ENCODE data around the gene HSD17B10.
A peak's percentile ranks its signal among the peaks of the same experiment; 100 is the strongest.
"Not testable (repeated sequence)": the region's sequence is repeated elsewhere in the genome, so short reads cannot be mapped to it uniquely, and the experiment has no call there.

Gene HSD17B10

DNA sequence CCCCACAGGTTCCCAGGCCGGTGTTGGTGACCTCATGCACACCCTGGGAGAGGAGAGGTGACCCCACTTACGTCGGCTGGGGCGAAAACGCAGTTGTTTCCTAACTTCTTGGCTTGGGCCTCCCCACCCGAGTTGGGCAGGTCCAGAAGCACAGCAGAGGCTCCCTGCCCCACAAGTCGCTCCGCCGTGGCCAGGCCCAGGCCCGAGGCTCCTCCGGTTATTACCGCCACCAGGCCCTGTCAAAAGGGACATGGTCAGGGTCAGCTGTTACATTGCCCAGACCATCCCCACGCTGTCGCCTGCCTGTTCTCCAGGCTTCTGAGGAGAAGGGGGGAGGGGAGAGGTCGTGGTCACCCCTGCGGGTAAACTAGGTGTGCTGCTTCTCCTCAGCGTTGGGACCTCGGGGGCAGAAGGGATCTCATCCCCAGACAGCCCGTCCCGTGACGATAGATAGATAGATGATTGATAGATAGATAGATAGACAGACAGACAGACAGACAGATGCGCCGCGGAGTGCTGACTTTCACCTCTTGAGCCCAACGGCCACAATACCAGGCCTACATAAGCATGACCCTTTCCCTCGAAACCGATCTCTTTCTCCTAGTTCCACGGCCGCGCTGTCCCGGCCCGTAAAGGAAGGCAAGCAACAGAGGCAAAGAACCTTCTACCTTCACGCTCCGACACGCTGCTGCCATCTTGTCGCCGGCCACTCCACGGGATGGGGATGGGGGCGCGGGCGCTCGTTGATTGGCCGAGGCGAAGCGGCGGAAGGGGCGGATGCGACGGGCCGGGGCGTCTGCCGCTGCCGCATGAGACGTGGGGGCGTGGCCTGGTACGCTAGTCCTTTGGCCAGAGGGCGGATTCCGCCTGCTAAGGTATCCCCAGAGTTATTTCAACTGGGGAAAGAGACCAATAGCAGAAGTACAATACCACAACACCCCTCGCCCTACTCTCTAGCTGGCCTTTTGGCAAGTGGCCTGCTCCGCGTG is at the start of gene HSD17B10:
Gene HSD17B10, minus strand, starts transcription at position 720 of the 989 bp plus-strand sequence. Its CDS starts 25 bp downstream, at position 695.
- no peak for FAIRE-seq

DNA sequence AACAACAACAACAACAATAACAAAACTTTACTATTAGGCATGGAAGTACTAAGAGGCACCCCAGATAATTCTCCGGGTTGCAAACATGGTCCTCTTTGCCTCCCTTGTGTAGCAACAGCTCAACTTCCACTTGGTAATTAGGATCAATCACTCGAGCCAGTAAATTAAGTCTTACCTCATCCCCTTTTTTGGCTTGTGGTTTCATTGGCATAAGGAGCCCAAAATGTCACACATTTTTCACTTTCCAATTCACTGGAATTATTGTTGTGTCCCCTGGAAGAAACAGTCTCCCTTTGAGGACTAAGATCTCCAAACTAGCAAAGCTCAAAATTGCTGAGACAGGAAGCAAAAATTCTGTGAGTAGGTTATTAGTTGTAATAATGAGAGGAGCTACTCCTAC is 49.2 kb upstream of the HSD17B10 start:
- FAIRE-seq, result no peak

DNA sequence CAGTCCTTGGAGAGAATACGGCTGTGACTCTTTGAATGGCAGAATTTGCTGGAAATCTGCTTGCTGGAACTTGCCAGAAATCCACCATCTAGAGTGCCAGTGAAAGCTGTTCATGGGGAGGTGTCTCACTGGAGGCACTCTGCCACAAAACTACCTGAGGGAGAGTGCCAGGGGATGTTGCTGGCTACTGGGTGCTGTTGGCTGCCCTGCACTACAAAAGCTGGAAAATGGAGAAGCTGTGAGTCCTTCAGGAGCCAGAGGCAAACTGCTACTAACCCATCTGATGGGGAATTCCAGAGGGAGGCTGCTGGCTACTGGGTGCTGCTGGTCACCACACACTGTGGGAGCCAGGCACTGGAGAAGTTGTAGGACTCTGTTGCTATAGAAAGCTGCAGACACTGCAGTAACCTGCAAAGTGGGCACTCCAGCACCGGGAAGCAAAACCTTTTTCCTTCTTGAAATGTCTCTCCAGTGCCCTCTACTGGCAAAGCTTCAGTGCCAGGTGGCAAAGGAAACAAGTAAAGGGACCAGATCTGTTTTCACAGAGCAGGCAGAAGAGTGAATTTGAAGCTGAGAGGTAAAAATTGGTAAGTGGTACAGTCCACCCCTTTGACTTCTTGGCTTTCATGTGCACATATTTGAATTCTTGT is 47.8 kb upstream of the HSD17B10 start:
- FAIRE-seq, result no peak

DNA sequence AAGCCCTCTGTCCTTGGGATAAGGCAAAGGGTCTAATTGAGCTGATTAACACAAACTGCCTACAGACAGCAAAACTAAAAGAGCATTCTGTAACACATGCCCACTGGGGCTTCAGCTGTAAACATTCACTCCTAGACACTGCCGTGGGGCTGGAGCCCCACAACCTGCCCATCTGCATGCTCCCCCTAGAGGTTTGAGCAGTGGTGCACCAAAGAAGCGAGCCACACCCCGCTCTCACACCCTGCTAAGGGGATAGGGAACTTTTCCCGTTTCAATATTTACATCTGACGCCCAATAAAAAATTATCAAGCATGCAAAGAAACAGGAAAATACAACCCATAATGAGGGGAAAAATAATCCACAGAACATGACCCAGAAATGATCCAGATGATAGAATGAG is 46.9 kb upstream of the HSD17B10 start:
- no peak for FAIRE-seq

DNA sequence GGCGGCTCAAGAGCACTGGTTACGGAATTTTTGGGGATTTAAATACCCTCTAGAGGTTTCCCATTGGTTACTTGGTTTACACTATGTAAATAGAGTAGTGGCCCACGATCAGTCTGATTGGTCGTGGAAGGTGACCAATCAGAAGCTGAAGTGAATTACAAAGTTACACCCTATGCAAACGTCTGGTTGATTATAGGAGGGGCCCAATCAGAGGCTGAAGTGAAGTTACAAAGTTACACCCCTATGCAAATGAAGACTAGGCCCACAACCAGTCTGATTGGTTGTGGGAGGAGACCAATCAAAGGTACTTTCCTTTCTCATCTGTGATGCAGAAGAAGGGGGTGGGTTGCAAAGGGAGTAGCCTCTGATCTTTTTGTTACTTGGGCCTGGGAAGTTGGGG is 45.1 kb upstream of the HSD17B10 start:
- FAIRE-seq, result no peak

DNA sequence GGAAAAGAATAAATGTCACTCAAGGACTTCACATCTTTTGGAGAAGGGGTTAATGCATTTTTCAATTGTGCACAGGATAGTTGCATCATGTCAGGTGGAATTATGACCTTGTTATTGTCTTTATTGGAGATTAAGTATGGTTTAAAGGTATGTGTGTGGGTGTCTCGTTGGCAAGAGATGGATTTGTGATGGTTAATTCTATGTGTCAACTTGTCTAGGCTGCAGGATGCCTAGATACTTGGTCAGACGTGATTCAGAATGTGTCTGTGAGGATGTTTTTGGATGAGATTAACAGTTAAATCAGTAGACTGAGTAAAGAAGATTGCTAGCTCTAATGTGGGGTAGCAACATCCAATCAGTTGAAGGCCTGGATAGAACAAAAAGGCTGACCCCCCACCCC is 42.2 kb upstream of the HSD17B10 start:
- no peak for FAIRE-seq

DNA sequence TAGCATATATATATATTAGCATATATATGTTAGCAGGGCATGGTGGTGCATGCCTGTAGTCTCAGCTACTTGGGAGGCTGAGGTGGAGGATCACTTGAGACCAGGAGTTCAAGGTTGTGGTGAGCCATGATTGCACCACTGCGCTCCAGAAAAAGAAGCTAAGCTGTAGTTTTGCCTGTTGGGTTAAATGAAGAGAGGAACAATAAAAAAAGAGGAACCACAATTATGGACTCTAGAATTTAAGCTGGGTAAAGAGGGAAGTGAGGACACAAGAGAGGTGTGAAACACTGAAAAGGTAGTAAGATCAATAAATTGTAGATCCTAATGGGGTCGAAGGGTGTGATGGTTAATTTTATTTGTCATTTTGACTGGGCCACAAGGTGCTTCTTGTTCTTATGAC is 40.5 kb upstream of the HSD17B10 start:
- no peak for FAIRE-seq

DNA sequence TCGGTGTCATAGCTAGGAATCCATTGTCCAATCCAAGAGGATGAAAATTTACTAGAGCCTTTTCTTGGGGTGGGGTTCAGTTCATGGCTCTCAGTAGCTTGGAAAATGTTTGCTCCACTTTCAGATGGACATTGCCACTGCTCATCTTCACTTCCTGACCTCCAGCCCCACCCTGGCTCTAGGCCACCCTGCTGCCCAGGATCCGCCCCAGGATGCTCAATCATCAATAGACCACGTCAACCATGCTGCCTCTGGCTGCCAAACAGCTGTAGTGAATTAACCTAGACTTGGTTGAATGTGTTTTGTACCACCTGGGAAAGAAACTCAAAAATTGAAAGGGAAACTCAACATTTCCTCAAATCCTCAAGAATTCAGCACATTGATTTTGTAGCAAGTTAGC is 37.2 kb upstream of the HSD17B10 start:
- FAIRE-seq, result no peak

DNA sequence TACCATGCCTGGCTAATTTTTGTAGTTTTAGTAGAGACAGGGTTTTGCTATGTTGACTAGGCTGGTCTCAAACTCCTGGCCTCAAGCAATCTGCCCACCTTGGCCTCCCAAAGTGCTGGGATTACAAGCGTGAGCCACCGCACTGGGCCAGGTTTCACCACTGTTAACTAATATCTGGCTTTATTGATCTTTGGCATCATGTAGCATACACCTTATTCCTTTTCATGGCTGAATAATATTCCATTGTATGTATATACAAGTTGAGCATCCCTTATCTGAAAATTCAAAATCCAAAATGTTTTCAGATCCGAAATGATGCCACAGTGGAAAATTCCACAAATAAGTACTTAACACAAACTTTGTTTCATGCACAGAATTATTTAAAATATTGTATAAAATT is 34.5 kb upstream of the HSD17B10 start:
- FAIRE-seq, result not testable (repeated sequence)

DNA sequence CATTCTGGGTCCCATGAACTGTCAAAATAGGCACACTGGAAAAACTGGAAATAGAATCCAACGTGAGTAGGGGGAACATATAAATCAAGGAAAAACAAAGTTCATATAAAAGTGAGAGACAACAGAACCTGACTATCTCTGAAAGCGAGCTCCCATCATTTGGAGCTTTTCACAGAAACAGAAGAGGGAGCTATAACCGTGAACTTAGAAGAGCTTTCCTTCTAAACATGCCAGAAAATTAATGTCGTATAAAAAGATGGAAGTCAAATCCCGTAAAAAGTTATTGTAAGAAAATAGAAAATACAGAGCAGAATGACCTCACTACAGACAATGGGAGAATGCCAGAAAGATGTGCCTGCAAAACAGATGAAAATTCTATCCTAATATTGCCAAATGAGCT is 23.9 kb upstream of the HSD17B10 start:
- FAIRE-seq, result no peak

DNA sequence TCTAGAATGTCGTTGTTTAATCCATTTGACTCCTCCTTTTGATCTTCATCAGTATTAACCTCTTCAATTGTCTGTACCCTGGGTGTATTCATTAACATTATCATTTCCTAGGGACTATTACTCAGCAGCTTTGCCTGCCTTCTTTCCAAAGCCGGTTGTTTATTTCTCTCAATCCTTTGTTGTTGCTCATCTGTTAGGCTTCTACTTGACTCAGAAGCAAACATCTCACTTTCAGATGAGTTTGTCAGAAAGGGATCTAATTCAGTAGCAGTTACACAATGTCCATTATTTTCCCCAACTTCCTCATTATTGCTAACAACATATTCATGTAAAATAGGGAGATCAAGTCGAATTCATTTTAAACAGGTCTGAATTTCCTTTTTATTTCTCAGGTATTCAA is 22.1 kb upstream of the HSD17B10 start:
- no peak for FAIRE-seq

DNA sequence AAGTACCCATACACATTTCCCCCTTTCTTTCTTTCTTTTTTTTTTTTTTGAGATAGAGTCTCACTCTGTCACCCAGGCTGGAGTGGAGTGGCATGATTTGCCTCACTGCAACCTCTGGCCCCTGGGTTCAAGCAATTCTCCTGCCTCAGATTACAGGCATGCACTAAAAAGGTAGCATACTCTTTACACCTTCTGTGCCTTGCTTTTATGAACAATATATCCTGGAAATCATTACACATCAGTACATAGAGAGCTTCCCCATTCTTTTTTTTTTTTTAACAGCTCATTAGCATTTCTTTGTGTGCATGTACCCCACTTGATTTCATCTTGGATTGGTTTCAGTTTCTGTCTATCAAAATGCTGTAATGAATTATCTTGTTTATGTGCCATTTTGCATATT is 18.6 kb upstream of the HSD17B10 start:
- FAIRE-seq, result no peak

DNA sequence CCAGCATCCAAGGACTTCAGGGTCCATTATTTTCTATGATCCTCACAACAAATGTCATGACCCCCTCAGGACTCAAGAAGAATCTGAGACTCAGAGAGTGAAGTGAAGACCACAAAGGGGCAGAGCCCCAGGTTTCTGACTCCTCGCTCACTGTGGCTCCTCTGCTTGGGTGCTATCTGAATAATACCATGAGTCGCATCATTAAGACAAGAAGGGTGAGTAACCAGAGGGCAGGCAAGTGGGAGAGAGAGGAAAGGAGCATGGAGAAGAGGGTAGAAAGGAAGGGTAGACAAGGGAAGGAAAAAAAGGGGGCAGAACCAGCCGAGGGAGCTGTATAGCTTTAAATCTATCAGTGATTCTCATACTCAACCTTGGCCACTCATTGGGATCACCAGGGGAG is 15.5 kb upstream of the HSD17B10 start:
- FAIRE-seq, result no peak

DNA sequence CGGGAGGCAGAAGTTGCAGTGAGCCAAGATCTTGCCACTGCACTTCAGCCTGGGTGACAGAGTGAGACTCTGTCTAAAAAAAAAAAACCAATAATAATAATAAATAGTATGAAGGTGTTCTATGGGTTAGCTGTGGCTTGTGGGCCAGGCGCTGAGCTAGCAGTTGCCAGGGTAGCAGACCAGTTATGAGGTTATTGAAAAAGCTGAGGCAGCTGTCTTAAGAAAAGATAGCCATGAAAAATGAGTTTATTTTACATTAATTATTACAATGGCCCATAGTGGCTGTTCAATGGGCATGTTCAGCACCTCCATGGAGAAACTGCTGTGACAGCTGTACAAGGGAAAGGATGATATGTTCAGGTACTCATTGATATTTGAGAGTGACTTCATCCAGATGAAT is 13.3 kb upstream of the HSD17B10 start:
- no peak for FAIRE-seq

DNA sequence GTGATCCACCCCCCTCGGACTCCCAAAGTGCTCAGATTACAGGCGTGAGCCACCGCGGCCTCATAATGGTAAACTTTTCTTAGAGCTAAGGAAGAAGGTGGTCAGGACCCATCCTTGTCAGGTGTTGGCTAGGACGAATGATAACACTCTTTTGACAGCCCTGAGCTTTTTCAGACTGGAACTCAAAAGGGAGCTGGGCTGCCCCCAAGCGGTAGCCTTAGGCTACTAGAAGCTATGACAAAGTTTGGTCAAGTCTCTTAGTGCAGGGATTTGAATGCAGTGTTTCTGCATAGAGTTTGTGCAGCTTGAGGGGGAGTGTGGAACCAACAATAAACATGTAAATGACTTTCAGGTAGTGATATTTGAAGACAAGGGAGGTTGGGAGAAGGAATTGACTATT is 11.8 kb upstream of the HSD17B10 start:
- no peak for FAIRE-seq

DNA sequence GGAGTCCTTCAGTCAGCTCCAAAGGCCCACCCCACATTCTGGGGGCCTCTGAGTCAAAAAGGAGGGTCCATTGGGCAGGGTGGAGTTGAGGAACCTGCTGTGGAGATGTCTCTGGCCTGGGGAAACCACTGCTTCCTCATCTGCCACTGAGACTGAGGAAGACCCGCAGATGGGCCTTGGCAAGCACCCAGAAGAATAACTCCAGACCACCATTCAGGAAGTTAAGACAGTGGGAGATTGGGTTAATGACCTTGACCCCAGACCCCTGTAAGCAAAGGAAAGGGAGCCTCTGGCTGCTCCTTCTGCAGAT is 8.1 kb upstream of the HSD17B10 start:
- FAIRE-seq, result no peak

DNA sequence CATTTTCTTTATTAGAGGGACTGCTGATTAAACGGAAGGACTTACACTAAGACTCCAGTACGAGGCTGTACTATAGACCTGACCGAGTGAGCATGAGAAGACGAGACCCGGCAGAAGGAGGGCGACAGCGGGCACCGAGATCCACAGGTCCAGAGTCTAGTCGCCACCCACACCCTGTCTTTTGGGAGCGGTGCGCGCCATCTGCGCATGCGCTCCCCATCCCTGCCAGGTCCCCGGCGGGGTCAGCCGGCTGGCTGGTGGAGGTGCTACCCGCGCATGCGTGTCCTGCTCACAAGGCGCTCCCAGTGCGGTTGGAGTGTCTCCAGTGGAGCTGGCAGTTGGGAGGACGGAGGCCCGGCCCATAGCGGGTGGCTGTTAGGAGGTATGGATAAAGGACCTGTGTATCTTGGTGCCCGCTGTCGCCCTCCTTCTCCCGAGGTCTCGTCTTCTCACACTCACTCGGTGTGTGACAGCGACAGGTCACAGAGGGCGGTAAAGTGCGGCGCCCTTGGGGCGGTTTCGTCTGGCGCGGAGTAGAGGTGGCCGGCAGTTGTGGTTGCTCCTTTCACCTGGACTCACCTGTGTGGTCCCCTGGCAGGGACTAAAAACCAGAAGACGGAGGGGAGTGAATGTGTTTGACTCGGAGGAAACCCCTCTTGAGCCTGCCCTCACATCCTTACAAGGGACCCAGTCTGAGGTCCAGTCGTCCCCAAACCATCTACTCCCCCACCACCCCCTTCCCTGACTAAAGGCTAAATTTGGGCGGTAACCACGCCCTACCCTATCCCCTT is 7.6 kb upstream of the HSD17B10 start:
- FAIRE-seq, result no peak

DNA sequence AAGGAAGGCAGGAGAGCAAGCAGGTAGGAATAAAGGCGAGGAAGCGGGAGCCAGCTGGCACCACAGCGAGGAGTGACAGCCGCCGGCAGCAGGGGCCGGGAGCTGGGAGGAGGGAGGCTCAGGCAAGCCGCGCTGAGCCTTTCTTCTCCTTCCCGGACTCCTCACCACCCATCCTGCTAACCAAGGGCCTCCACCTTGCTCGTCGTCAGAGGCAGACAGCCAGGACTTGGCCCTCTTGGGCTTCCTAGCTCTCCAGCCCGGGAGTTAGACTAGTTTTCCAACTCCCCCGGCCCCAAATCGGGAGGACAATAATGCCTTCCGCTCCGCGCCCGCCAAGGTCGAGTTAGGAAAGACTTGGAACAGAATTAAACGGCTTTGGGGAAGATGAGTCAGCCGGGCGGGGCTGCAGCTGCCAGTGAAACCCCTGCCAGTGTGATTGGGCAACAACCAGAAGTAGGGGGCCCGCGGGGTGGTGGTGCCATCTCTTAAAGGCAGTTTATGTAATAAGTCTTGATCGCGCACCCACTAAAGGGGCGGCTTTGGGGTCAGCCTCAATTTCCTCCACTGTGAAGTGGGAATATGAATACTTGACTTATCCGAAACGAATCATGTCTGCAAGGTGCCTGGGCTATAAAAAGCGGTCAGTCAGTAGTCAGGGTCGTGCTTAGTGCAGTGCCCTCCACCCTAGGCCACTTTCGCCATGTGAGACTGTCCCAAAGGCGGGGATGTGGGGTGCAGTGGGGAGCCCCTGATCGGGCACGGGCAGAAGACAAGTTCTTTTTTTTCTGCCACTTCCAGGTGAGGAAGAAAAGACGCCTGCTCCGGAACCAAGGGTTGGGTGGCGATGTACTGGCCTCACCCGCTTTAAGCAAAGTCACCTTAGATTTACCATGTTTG is 6.7 kb upstream of the HSD17B10 start:
- no peak for FAIRE-seq

DNA sequence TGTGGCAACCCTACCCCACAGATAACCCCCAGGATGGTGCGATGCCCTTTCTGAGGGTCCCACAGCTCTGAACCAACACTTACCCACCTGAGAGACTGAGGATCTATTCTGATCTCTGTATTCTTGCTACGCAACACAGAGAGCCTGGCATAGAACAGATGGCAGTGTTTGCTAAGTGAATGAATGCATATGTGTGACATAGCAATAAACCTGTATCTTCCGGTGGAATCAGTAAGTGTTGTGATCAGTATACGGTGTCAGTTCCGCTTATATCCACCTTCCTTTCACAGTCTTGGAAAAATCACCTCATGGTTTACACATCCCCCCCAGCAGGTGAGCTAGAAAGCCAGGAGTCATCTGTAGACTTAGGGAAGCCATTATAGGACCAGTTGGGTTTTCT is 5.9 kb upstream of the HSD17B10 start:
- FAIRE-seq, result peak; percentile 64

DNA sequence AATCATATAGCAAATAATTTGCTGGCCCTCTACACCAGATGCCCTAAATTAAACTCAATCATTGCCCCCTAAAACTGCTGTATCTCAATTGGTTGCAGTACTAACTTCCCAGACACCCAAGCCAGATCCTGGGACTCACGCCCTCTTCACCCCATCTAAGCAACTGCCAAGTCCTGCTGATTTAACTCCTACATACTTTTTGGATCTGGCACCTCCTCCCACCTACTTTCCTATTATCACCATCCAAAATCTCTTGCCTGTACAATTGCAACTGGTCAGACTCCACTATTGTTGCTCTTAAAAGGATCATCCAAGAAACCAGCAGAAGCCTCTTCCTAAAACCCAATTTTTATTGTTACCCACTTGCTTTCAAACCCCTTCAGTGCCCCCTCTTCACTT is 4.7 kb upstream of the HSD17B10 start:
- FAIRE-seq, result no peak

DNA sequence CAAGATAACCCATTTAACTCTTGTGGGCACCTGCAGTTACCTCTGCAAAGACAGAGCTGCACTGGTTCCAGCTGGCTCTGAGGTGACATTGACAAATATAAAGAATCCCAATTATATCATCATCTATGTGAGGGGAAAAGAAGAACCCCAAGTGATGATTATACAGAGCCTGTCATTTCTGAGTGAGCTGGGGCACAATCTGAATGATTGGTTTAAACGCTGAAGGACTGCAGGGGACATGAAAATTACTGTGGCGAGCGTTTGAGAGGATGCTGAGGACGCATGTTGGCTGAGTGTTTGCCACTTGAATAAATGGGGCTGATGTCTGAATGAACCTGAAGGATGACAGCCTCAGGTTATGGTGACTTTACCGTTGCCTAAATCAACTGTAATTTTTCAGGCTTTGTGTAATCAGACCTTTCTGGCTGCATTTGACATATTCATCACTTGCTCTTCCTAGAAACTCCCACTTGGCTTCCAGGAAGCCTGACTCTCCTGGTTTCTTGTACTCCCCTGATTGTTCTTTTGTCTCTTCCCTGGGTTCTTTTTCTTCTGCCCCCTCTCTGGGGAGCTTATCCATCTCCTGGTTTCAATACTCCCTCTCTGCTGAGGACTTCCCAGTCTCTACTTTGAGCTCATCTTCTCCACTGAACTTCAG is 4.1 kb upstream of the HSD17B10 start:
- FAIRE-seq, result peak; percentile 97

DNA sequence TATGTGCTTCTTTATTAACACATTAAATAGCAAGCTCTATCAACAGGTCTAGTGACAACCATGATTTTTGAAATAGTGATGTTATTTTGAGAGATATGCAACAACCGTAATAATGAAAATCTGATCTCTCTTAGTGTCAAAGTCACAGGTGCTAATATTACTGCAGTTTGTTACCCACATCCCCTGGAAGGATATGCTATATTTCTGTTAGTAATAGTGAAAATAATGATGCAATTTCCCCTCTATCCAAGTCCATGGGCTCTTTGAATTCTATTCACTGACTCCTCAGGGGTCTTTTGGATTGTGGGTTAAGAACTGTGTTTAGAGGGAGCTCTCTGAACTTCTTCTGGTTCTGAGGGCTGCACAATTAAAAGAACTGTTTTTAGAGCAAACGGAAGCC is 3.0 kb upstream of the HSD17B10 start:
- no peak for FAIRE-seq
